AG10803 (cell line): ENCODE results near the gene CDK4.

Experiments
- DNase-seq: peaks from one replicate; pipeline ENCODE4 v3.0.0; 2010; ENCODE audit warnings: low read depth
- H3K4me3 ChIP-seq: 2 replicates; pipeline ENCODE4 v1.5.1; 2011; ENCODE audit warnings: mild to moderate bottlenecking, low read length, control low read depth
- TF ChIP-seq, protein P1 (sequence below): conservative IDR thresholded peaks from 2 replicates; pipeline ENCODE4 v1.5.1; 2011; ENCODE audit warnings: mild to moderate bottlenecking, low read length, control low read depth, inconsistent platforms

CDK4 gene

DNA sequence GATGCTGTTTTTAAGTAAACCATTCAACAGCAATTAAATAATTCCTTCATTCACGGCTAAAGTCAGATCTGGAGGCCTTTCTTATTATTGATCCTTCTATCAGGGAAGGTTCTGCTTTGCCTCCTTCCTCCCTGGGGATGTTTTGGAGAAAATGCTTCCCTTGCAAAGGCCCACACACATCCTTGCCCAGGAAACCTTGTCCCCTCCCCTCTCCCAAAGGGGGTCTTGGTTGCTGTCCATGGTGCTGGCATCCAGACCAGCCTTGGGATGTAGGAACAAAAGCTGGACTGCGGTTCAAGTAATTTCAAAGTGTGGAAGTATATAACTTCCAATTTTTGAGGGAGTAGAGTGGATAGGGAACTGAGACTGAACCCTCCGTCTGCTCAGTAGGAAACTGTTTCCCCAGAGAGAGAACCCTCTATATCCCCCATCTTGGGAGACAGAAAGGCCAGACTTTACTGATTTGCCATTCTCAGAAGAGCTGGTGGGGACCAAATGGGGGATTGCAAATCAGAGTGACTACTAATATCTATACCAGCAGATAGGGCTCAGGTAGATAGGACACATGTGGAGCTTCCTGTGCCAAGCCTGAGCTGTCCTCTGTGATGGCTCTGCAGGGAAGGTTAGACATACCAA, 8.4 kb upstream of the CDK4 start:
- TF ChIP-seq, protein P1, sequence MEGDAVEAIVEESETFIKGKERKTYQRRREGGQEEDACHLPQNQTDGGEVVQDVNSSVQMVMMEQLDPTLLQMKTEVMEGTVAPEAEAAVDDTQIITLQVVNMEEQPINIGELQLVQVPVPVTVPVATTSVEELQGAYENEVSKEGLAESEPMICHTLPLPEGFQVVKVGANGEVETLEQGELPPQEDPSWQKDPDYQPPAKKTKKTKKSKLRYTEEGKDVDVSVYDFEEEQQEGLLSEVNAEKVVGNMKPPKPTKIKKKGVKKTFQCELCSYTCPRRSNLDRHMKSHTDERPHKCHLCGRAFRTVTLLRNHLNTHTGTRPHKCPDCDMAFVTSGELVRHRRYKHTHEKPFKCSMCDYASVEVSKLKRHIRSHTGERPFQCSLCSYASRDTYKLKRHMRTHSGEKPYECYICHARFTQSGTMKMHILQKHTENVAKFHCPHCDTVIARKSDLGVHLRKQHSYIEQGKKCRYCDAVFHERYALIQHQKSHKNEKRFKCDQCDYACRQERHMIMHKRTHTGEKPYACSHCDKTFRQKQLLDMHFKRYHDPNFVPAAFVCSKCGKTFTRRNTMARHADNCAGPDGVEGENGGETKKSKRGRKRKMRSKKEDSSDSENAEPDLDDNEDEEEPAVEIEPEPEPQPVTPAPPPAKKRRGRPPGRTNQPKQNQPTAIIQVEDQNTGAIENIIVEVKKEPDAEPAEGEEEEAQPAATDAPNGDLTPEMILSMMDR: no peak
- DNase-seq: no peak
- H3K4me3 ChIP-seq: no peak overlapping the region

DNA sequence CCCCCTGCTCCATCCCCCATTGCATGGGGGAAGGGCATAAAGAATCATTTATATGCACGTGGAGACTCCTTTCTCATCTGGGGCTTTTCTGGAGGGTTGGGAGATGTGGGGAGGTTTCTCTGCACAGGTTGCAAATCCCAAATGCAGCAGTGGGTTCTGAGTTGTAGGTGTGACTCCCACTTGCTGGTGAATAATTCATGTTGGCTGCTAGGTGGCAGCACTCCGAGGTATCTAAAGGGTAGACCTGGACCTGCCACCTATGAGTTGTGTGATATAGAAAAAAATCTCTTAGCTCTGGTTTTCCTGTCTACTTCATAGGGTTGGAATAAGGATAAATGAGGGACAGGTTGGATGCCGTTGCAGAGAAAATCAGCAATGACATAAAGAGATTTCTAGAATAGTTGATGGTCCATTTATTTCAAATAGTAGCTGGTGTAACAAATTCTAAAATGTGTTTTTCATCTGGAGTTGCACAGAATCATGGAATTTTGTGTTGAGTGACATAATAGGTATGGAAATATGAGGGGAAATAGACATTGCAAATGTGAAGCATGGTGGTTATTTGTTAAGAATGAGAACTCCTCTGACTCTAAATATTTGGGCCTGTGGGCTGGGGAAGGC, 7.4 kb upstream of the CDK4 start:
- no peak for DNase-seq
- H3K4me3 ChIP-seq: no peak overlapping the region
- TF ChIP-seq, protein P1: peak; percentile 34

DNA sequence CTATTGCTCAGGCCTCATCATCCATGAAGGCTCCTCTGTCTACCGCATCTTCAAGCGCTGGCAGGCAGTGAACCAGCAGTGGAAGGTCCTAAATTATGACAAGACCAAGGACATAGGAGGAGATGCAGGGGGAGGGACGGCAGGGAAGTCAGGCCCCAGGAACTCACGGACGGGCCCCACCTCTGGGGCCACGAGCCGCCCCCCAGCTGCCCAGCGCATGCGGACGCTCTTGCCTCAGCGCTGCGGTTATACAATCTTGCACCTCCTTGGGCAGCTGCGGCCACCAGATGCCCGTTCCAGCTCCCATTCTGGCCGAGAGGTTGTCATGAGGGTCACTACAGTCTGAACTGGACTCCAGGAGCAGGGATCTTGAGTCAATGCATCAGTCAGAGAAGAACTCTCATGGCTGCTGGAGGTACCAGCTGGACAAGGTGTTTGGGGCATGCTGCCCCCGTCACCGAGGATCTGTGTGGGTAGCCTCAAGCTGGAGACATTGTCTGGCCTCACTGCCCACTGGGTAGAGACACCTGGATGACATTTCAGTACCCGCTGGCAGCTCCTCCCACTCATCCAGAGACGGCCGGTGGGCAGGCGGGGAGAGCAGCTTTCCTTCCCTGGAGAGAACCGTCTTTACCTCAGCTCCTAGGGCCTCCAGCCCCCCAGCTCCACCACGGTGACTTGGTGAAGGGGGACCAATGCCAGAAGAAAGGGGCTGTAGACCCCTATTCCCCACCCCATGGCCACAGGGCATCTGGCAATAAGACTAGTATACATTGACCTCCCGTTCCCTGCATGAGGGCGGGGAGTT, 6.6 kb upstream of the CDK4 start:
- DNase-seq: no peak
- TF ChIP-seq, protein P1: no peak
- no peak overlapping the region for H3K4me3 ChIP-seq

DNA sequence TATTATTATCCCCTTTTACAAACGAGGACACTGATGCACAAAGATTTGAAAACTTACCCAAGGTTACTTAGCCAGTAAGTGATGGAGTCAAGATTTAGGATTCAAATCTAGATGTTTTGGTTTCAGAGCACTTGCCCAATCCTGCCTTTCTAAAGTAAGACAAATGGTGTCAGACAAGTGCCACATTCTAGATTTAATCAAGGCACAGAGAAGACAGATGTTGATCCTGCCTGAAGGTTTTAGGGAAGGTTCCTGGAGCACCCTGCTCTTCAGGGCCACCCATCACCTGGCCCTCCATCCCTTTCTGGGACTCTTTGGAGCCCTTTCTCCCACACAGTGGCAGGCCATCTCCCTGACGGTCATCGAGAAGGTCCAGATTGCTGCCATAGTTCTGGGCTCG, 5.7 kb upstream of the CDK4 start:
- DNase-seq: no peak
- TF ChIP-seq, protein P1: no peak
- H3K4me3 ChIP-seq: no peak overlapping the region

DNA sequence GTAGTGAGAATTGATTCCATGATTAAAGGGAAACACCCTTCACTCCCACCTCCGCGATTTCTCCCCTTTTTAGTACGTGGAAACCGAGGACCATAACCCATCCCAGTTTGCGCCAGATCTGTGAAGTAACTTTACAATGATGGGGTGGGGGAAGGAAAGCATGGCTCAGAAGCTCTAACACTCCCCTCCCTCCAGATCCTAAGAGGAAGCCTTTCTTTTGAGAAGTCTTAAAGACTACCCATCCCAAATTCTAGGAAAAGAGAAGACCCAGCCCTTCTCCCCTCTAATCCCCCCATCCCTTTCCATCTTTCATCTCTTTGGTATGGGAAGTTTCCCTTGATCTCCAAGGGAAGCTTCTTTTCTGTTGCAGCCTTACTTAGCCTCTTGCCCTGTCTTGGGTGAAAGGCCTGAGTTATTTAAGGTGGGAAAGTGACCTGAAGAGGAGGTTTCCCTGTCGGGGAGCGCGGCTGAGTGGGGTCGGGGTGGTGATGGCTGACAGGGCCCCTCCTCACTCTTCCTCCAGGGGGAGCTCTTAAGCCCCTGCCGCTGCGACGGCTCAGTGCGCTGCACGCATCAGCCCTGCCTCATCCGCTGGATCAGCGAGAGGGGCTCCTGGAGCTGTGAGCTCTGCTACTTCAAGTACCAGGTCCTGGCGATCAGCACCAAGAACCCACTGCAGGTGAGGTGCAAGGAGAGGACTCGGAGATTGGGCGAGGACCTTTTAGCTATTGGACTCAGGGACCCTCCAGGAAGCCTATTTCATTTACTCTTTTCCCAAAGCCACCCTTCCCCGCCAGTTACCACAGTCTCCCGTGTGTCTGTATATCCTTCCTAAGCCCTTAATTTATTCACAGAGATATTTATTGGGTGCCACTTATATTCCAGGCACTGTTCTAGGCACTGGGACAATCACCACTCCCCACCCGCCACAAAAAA, 4.6 kb upstream of the CDK4 start:
- H3K4me3 ChIP-seq: no peak overlapping the region
- TF ChIP-seq, protein P1: peak; percentile 52
- no peak for DNase-seq

DNA sequence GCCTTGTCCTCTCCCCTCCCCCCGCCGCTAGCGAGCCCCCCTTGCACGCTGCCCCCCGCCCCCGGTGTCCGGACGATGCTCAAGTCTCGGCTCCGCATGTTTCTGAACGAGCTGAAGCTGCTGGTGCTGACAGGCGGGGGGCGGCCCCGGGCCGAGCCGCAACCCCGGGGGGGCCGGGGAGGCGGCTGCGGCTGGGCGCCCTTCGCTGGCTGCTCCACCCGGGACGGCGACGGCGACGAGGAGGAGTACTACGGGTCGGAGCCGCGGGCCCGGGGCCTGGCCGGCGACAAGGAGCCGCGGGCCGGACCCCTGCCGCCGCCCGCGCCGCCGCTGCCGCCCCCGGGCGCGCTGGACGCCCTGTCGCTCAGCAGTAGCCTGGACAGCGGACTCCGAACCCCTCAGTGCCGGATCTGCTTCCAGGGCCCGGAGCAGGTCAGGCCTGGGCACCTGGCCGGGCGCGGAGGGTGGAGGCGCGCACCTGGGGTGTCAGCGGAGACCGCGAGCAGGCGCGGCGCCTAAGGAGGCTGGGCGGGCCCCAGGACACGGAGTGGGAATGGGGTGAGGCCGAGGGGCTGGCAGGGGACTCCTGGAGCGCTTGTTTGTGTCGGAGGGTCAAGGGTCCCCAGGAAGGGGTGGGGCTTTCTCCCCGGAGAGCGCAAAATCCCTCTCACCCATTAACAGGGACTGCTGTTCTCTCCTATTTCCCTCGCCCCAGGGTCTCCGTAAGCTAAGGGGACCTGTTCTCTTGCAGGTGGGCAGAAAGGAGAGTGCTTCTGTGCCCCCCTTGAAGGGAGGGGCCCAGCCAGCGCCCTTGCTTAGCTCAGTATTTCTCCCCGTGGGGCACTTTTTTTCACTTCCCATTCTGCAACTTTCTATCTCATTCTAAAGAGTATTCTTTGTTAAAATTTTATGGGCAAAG, 3.6 kb upstream of the CDK4 start:
- peak overlapping the region; percentile 45 for H3K4me3 ChIP-seq
- no peak for DNase-seq
- TF ChIP-seq, protein P1: no peak
